DND-41 (cell line): ENCODE data around the gene SLC25A45.

ENCODE experiments used
- ATAC-seq: fragments of 200-7000 bp; cut with Tn5 transposase; 3 replicates; pipeline ENCODE4 v1.9.1; 2021; ENCODE audit warnings: low read depth; ENCODE audit not compliant: insufficient read depth
- DNase-seq: peaks from one replicate; pipeline ENCODE4 v3.0.0-alpha.2; 2020
- H2AFZ ChIP-seq: 2 replicates; pipeline ENCODE4 v1.6.0; 2012; ENCODE audit warnings: low read depth, low read length
- H3K27ac ChIP-seq: 2 replicates; pipeline ENCODE4 v1.5.1; 2012; ENCODE audit warnings: low read length, inconsistent platforms
- H3K27me3 ChIP-seq: fragments of 200-600 bp; sonication (generic); 2 replicates; pipeline ENCODE4 v1.6.0; 2012; ENCODE audit warnings: low read length, mild to moderate bottlenecking, inconsistent platforms; ENCODE audit not compliant: insufficient read depth, poor library complexity
- H3K36me3 ChIP-seq: 2 replicates; pipeline ENCODE4 v1.5.1; 2012; ENCODE audit warnings: low read length, inconsistent platforms; ENCODE audit not compliant: insufficient read depth
- H3K4me1 ChIP-seq: 2 replicates; pipeline ENCODE4 v1.5.1; 2012; ENCODE audit warnings: mild to moderate bottlenecking, low read length; ENCODE audit not compliant: insufficient read depth
- H3K4me2 ChIP-seq: 2 replicates; pipeline ENCODE4 v1.6.0; 2012; ENCODE audit warnings: mild to moderate bottlenecking, moderate library complexity, low read length, inconsistent platforms; ENCODE audit not compliant: insufficient read depth
- H3K4me3 ChIP-seq, 2 experiments: fragments of 200-600 bp in 1 of 2; shearing (Covaris generic) in 1 of 2; 2 replicates each; pipeline ENCODE4 v1.5.1; 2012 to 2016; ENCODE audit warnings: inconsistent platforms in 2 of 2, low read length in 2 of 2, mild to moderate bottlenecking in 2 of 2, low read depth in 1 of 2, moderate library complexity in 1 of 2
- H3K79me2 ChIP-seq: 2 replicates; pipeline ENCODE4 v1.6.0; 2012; ENCODE audit warnings: low read length, inconsistent platforms; ENCODE audit not compliant: insufficient read depth
- H3K9ac ChIP-seq: 2 replicates; pipeline ENCODE4 v1.6.0; 2012; ENCODE audit warnings: low read depth, mild to moderate bottlenecking, inconsistent platforms, low read length, moderate library complexity
- H3K9me3 ChIP-seq: 2 replicates; pipeline ENCODE4 v1.5.1; 2012; ENCODE audit warnings: low read length, moderate library complexity, mild to moderate bottlenecking, inconsistent platforms; ENCODE audit not compliant: insufficient read depth, severe bottlenecking
- H4K20me1 ChIP-seq: 2 replicates; pipeline ENCODE4 v1.6.0; 2012; ENCODE audit warnings: low read length; ENCODE audit not compliant: insufficient read depth
- CTCF ChIP-seq: IDR thresholded peaks from 2 replicates; pipeline ENCODE4 v1.5.1; 2012; ENCODE audit warnings: borderline replicate concordance, low read length, moderate library complexity, mild to moderate bottlenecking; ENCODE audit not compliant: poor library complexity, severe bottlenecking; ENCODE audit errors: extremely low read depth
- EZH2 ChIP-seq: IDR thresholded peaks from 3 replicates; pipeline ENCODE4 v1.6.1; 2012; ENCODE audit warnings: borderline replicate concordance, low read depth, mild to moderate bottlenecking, moderate library complexity, low read length, inconsistent platforms; ENCODE audit not compliant: severe bottlenecking

SLC25A45 gene

GRCh38 chr11:65403607-65404121 lies 21.2 kb upstream of the SLC25A45 start:
- H3K4me1 ChIP-seq: no peaks in the 10 kb centered on the region
- H3K79me2 ChIP-seq: no peaks in the 10 kb centered on the region; the same call in 1 of the 2 replicates
- TF ChIP-seq EZH2: no peak
- TF ChIP-seq CTCF: no peak
- H3K27ac ChIP-seq: no peak overlapping the region
- H3K9ac ChIP-seq: no peak overlapping the region
- H4K20me1 ChIP-seq: peaks cover 12% of the 10 kb centered on the region
- DNase-seq (no peak), ATAC-seq (no peak)
- no peak overlapping the region for H3K4me3 ChIP-seq
- no peaks in the 10 kb centered on the region for H3K9me3 ChIP-seq
- H2AFZ ChIP-seq: no peak overlapping the region
- peaks cover 57% of the 10 kb centered on the region for H3K36me3 ChIP-seq
- H3K4me2 ChIP-seq: no peak overlapping the region
- H3K27me3 ChIP-seq: no peaks in the 10 kb centered on the region

- H3K79me2 ChIP-seq: no peaks in the 10 kb centered on the region; the same call in 1 of the 2 replicates
- H3K4me2 ChIP-seq: no peak overlapping the region
- H3K4me3 ChIP-seq: no peak overlapping the region
- TF ChIP-seq EZH2: no peak
- no peak for TF ChIP-seq CTCF
- H3K27me3 ChIP-seq: no peaks in the 10 kb centered on the region
- H3K4me1 ChIP-seq: no peaks in the 10 kb centered on the region
- H3K36me3 ChIP-seq: peaks cover 58% of the 10 kb centered on the region
- H4K20me1 ChIP-seq: peaks cover 12% of the 10 kb centered on the region
- H3K9me3 ChIP-seq: no peaks in the 10 kb centered on the region
- no peak overlapping the region for H3K9ac ChIP-seq
- no peak overlapping the region for H3K27ac ChIP-seq
- no peak overlapping the region for H2AFZ ChIP-seq
- DNase-seq: no peak
- no peak for ATAC-seq
Measured at GRCh38 chr11:65402790-65403189, 20.3 kb upstream of the SLC25A45 start.

- Histone ChIP-seq H3K4me3 (no peak overlapping the region), H3K27ac (no peak overlapping the region), H3K4me1 (no peaks in the 10 kb centered on the region), H3K79me2 (no peaks in the 10 kb centered on the region; the same call in 1 of the 2 replicates), H3K4me2 (no peak overlapping the region), H4K20me1 (peaks cover 12% of the 10 kb centered on the region), H3K9ac (no peak overlapping the region), H3K9me3 (no peaks in the 10 kb centered on the region), H3K36me3 (peaks cover 62% of the 10 kb centered on the region), H2AFZ (no peak overlapping the region), H3K27me3 (no peaks in the 10 kb centered on the region)
- DNase-seq (no peak), ATAC-seq (no peak)
- no peak for TF ChIP-seq EZH2
- no peak for TF ChIP-seq CTCF
Measured at GRCh38 chr11:65401803-65402248, 19.4 kb upstream of the SLC25A45 start.
